Activated CD4-positive, alpha-beta T cell treated with anti-CD3 and anti-CD28 coated beads, Interleukin-2, amount 10 ng/mL, durations not matched to agents 7 days and 5 days (primary cell): Measurements from ENCODE around the gene PDCL2. TPM values are rescaled to one million over a fixed set of nuclear protein-coding genes. Genes with fewer than 3 reads are reported as not detected.

ENCODE experiments used
- CTCF ChIA-PET: fragments of 350-600 bp; sonication (Branson Sonifier 250); formaldehyde crosslinking; loops from one replicate; lab custom pipeline; 2021; ENCODE audit warnings: antibody characterized with exemption; lab: Charles Lee
- POLR2A ChIA-PET: fragments of 350-600 bp; sonication (Branson Sonifier 250); formaldehyde crosslinking; loops from one replicate; lab custom pipeline; 2021; ENCODE audit warnings: antibody characterized with exemption; lab: Charles Lee
- DNase-seq: peaks from one replicate; pipeline ENCODE4 v3.0.0-alpha.2; 2020
- H3K27ac Mint-ChIP-seq: one replicate; pipeline ENCODE4 v1.8.0; 2021; ENCODE audit warnings: mild to moderate bottlenecking, moderate library complexity, mixed read lengths
- H3K27me3 Mint-ChIP-seq: one replicate; pipeline ENCODE4 v1.8.0; 2021; ENCODE audit warnings: mixed read lengths
- H3K36me3 Mint-ChIP-seq: one replicate; pipeline ENCODE4 v1.8.0; 2021; ENCODE audit warnings: low read depth, mixed read lengths
- H3K4me1 Mint-ChIP-seq: one replicate; pipeline ENCODE4 v1.8.0; 2021; ENCODE audit warnings: mixed read lengths
- H3K4me3 Mint-ChIP-seq: one replicate; pipeline ENCODE4 v1.8.0; 2021; ENCODE audit warnings: mild to moderate bottlenecking, moderate library complexity, mixed read lengths
- H3K9me3 Mint-ChIP-seq: one replicate; pipeline ENCODE4 v1.8.0; 2021; ENCODE audit warnings: mixed read lengths
- total RNA-seq, 2 experiments: library from RNA; stranded (reverse); gene quantifications; one replicate each; pipeline ENCODE4 v1.2.3, GENCODE V29; 2021

Gene PDCL2
- total RNA-seq, 2 experiments from 2014 or later: not detected

GRCh38 chr4:55517526-55518229 is 74.4 kb downstream of the PDCL2 start:
- CTCF ChIA-PET: no interaction called here
- Mint-ChIP-seq H3K27me3 (no peaks in the 10 kb centered on the region), H3K27ac (no peak overlapping the region)

GRCh38 chr4:55512922-55513571 is 79.0 kb downstream of the PDCL2 start:
- H3K27me3 Mint-ChIP-seq: no peaks in the 10 kb centered on the region
- ChIA-PET POLR2A (no interaction called here), CTCF (no interaction called here)
- H3K4me1 Mint-ChIP-seq: peaks cover 18% of the 10 kb centered on the region
- no peak for DNase-seq
- H3K36me3 Mint-ChIP-seq: peaks cover 12% of the 10 kb centered on the region
- no peak overlapping the region for H3K27ac Mint-ChIP-seq
- H3K9me3 Mint-ChIP-seq: peaks cover 9% of the 10 kb centered on the region
- H3K4me3 Mint-ChIP-seq: no peak overlapping the region

More at GRCh38 chr4:55517526-55518229, 74.4 kb downstream of the PDCL2 start:
- POLR2A ChIA-PET: no interaction called here
- Mint-ChIP-seq H3K36me3 (peaks cover 18% of the 10 kb centered on the region), H3K4me3 (no peak overlapping the region), H3K4me1 (no peaks in the 10 kb centered on the region), H3K9me3 (peaks cover 16% of the 10 kb centered on the region)
- no peak for DNase-seq

- Mint-ChIP-seq H3K36me3 (peaks cover 8% of the 10 kb centered on the region), H3K4me3 (no peak overlapping the region), H3K27me3 (no peaks in the 10 kb centered on the region), H3K9me3 (peaks cover 8% of the 10 kb centered on the region), H3K4me1 (peaks cover 18% of the 10 kb centered on the region), H3K27ac (no peak overlapping the region)
- POLR2A ChIA-PET: no interaction called here
- DNase-seq: no peak
- CTCF ChIA-PET: no interaction called here
These were observed 80.0 kb downstream of the PDCL2 start for GRCh38 chr4:55512077-55512476.

GRCh38 chr4:55510685-55511084 is 81.4 kb downstream of the PDCL2 start:
- no peak for DNase-seq
- Mint-ChIP-seq H3K36me3 (peaks cover 7% of the 10 kb centered on the region), H3K9me3 (peaks cover 4% of the 10 kb centered on the region), H3K4me1 (peaks cover 18% of the 10 kb centered on the region), H3K27ac (no peak overlapping the region), H3K4me3 (no peak overlapping the region), H3K27me3 (no peaks in the 10 kb centered on the region)
- ChIA-PET POLR2A (no interaction called here), CTCF (interaction anchor here (0.7 kb wide), 1 partner anchor 16 kb away, joined by 3 read pairs; no protein-coding TSS in a partner anchor)

GRCh38 chr4:55509266-55509665 is 82.8 kb downstream of the PDCL2 start:
- Mint-ChIP-seq H3K4me1 (peaks cover 18% of the 10 kb centered on the region), H3K27ac (no peak overlapping the region), H3K9me3 (peaks cover 4% of the 10 kb centered on the region), H3K27me3 (no peaks in the 10 kb centered on the region), H3K4me3 (no peak overlapping the region), H3K36me3 (peaks cover 7% of the 10 kb centered on the region)
- POLR2A ChIA-PET: no interaction called here
- DNase-seq: no peak
- CTCF ChIA-PET: interaction anchor here (1.1 kb wide), 1 partner anchor 10 kb away, joined by 4 read pairs; no protein-coding TSS in a partner anchor

GRCh38 chr4:55507612-55508011 is 84.4 kb downstream of the PDCL2 start:
- H3K4me1 Mint-ChIP-seq: peaks cover 20% of the 10 kb centered on the region
- no peak overlapping the region for H3K4me3 Mint-ChIP-seq
- H3K27ac Mint-ChIP-seq: no peak overlapping the region
- DNase-seq: no peak
- H3K36me3 Mint-ChIP-seq: peaks cover 11% of the 10 kb centered on the region
- no peaks in the 10 kb centered on the region for H3K27me3 Mint-ChIP-seq
- CTCF ChIA-PET: interaction anchor here (0.6 kb wide), 1 partner anchor 958 kb away, joined by 3 read pairs; no protein-coding TSS in a partner anchor
- POLR2A ChIA-PET: no interaction called here
- peaks cover 4% of the 10 kb centered on the region for H3K9me3 Mint-ChIP-seq

Other genes starting within 250 kb of the PDCL2 start
- gene SRD5A3, start 246.0 kb downstream of the PDCL2 start, total RNA-seq: 10 to 100 TPM in 1 of 2 experiments, 1 to 10 TPM in 1; 8.3 to 10.3 TPM
- gene TMEM165, start 196.3 kb downstream of the PDCL2 start, total RNA-seq: 10 to 100 TPM; 61.8 to 61.9 TPM
- 10 to 100 TPM in 1 of 2 experiments, 1 to 10 TPM in 1; 8.0 to 11.8 TPM for gene CLOCK, start 45.3 kb downstream of the PDCL2 start, total RNA-seq
- gene NMU, start 44.1 kb upstream of the PDCL2 start, total RNA-seq: under 1 TPM; 0.67 to 0.87 TPM
- gene EXOC1L, start 227.5 kb upstream of the PDCL2 start, total RNA-seq: not detected